ENCODE data around the gene ITPRIPL1.

DNA sequence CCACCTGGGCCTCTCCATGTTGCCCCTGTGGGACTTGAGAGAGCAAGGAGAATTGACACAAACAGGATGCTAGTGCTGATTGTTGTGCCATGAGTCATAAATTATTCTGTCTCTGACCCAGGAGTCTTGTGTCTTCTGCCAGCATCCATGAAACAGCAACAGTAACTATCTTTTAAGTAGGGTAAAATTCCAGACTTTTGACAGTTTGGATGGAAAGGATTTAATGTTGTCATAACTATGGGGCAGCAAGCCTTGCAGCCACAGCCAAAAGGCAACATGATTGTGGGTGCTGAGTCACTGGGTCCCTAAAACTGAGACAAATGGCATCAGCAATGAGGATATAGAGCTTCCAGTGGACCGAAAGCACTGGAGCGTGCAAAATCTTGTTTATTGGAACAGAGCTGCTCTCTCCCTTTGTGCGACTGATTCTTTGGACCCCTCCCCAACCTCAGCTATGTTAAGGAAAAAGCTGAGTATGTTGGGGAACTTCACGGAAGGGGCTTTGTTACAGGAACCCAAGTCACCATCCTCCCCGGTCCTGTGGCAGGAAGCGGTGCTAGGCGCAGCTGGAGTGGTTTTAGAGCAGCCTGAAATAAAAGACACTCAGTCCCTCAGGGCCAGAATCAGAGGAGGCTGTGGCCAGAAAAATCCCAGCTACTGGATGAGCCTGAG is 9.6 kb upstream of the ITPRIPL1 start:
- TF ChIP-seq POLR2AphosphoS5 (IDR thresholded peaks at IDR 0.05) (no peak), POLR2A (IDR thresholded peaks at IDR 0.05) (no peak)
- TF ChIP-seq, protein P1, sequence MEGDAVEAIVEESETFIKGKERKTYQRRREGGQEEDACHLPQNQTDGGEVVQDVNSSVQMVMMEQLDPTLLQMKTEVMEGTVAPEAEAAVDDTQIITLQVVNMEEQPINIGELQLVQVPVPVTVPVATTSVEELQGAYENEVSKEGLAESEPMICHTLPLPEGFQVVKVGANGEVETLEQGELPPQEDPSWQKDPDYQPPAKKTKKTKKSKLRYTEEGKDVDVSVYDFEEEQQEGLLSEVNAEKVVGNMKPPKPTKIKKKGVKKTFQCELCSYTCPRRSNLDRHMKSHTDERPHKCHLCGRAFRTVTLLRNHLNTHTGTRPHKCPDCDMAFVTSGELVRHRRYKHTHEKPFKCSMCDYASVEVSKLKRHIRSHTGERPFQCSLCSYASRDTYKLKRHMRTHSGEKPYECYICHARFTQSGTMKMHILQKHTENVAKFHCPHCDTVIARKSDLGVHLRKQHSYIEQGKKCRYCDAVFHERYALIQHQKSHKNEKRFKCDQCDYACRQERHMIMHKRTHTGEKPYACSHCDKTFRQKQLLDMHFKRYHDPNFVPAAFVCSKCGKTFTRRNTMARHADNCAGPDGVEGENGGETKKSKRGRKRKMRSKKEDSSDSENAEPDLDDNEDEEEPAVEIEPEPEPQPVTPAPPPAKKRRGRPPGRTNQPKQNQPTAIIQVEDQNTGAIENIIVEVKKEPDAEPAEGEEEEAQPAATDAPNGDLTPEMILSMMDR (IDR thresholded peaks at IDR 0.05 in 8 of 11, conservative IDR thresholded peaks at IDR 0.05 in 3 of 11): no peak
